GM19468 (cell line): ENCODE results near the gene WDR4.
"Not testable (repeated sequence)": the region's sequence is repeated elsewhere in the genome, so short reads cannot be mapped to it uniquely, and the experiment has no call there.

Experiments used
- ATAC-seq: cut with Tn5 transposase; IDR thresholded peaks from one replicate; pipeline ENCODE4 v1.9.1; 2021; ENCODE audit warnings: mild to moderate bottlenecking, moderate library complexity, moderate number of reproducible peaks; ENCODE audit not compliant: unreplicated experiment; ENCODE audit errors: extremely low read depth

Gene WDR4

GRCh38 chr21:42841156-42841915, 38.0 kb downstream of the WDR4 start:
- ATAC-seq: no peak

GRCh38 chr21:42840411-42841155, 38.8 kb downstream of the WDR4 start:
- no peak for ATAC-seq

GRCh38 chr21:42839271-42840231, 39.8 kb downstream of the WDR4 start:
- no peak for ATAC-seq

GRCh38 chr21:42838212-42838690, 41.1 kb downstream of the WDR4 start:
- not testable (repeated sequence) for ATAC-seq

GRCh38 chr21:42837421-42838211, 41.7 kb downstream of the WDR4 start:
- no peak for ATAC-seq

- no peak for ATAC-seq
Observed at GRCh38 chr21:42836767-42837301, 42.5 kb downstream of the WDR4 start.

GRCh38 chr21:42836402-42836666, 43.0 kb downstream of the WDR4 start:
- no peak for ATAC-seq

GRCh38 chr21:42835611-42836401, 43.5 kb downstream of the WDR4 start:
- no peak for ATAC-seq

- ATAC-seq: no peak
Observed at GRCh38 chr21:42835211-42835610, 44.1 kb downstream of the WDR4 start.

GRCh38 chr21:42834726-42835191, 44.6 kb downstream of the WDR4 start:
- ATAC-seq: no peak

GRCh38 chr21:42833859-42834725, 45.2 kb downstream of the WDR4 start:
- no peak for ATAC-seq

- no peak for ATAC-seq
Observed at GRCh38 chr21:42833439-42833815, 45.9 kb downstream of the WDR4 start.

- ATAC-seq: not testable (repeated sequence)
Observed at GRCh38 chr21:42832321-42832630, 47.1 kb downstream of the WDR4 start.

- no peak for ATAC-seq
Observed at GRCh38 chr21:42830456-42831455, 48.6 kb downstream of the WDR4 start.

- no peak for ATAC-seq
Observed at GRCh38 chr21:42829954-42830353, 49.4 kb downstream of the WDR4 start.

GRCh38 chr21:42829417-42829816, 49.9 kb downstream of the WDR4 start:
- ATAC-seq: no peak

GRCh38 chr21:42827588-42827987, 51.8 kb downstream of the WDR4 start:
- no peak for ATAC-seq
